H9 (cell line): Measurements from ENCODE around the gene ORC1. TPM values are rescaled to one million over a fixed set of nuclear protein-coding genes. Genes with fewer than 3 reads are reported as not detected.

Experiments
- DNase-seq: peaks from one replicate; pipeline ENCODE4 v3.0.0-alpha.2; 2017
- H2AFZ ChIP-seq: one replicate; pipeline ENCODE4 v1.6.1; 2013; ENCODE audit warnings: mild to moderate bottlenecking, low read length, control low read depth, moderate library complexity
- H2AK5ac ChIP-seq: 2 replicates; pipeline ENCODE4 v1.6.1; 2013; ENCODE audit warnings: low read length, control low read depth, mixed read lengths; ENCODE audit not compliant: insufficient read length
- H2BK120ac ChIP-seq: one replicate; pipeline ENCODE4 v1.6.1; 2013; ENCODE audit warnings: low read depth, mild to moderate bottlenecking, low read length, control low read depth, inconsistent platforms; ENCODE audit not compliant: poor library complexity, severe bottlenecking
- H2BK12ac ChIP-seq: 2 replicates; pipeline ENCODE4 v1.6.1; 2013; ENCODE audit warnings: low read length, control low read depth, mixed read lengths, low read depth; ENCODE audit not compliant: insufficient read length
- H2BK15ac ChIP-seq: 2 replicates; pipeline ENCODE4 v1.6.1; 2013; ENCODE audit warnings: low read depth, low read length, control low read depth
- H2BK20ac ChIP-seq: one replicate; pipeline ENCODE4 v1.6.1; 2013; ENCODE audit warnings: low read depth, mild to moderate bottlenecking, low read length, control low read depth, inconsistent platforms; ENCODE audit not compliant: poor library complexity, severe bottlenecking
- H2BK5ac ChIP-seq: 2 replicates; pipeline ENCODE4 v1.6.1; 2013; ENCODE audit warnings: low read length, control low read depth, mixed read lengths; ENCODE audit not compliant: insufficient read length
- H3K14ac ChIP-seq: 2 replicates; pipeline ENCODE4 v1.6.1; 2013; ENCODE audit warnings: low read length, control low read depth; ENCODE audit not compliant: insufficient read depth
- H3K18ac ChIP-seq: 2 replicates; pipeline ENCODE4 v1.6.1; 2013; ENCODE audit warnings: low read depth, mild to moderate bottlenecking, mixed read lengths, low read length, control low read depth; ENCODE audit not compliant: insufficient read length
- H3K23ac ChIP-seq: 2 replicates; pipeline ENCODE4 v1.6.1; 2013; ENCODE audit warnings: low read length, control low read depth, mixed read lengths, low read depth; ENCODE audit not compliant: insufficient read length
- H3K23me2 ChIP-seq: 2 replicates; pipeline ENCODE4 v1.6.1; 2013; ENCODE audit warnings: low read depth, mild to moderate bottlenecking, mixed read lengths, low read length, control low read depth; ENCODE audit not compliant: insufficient read length, poor library complexity, severe bottlenecking
- H3K27ac ChIP-seq: 2 replicates; pipeline ENCODE4 v1.5.1; 2013; ENCODE audit warnings: low read length, control low read depth, mixed read lengths, low read depth; ENCODE audit not compliant: insufficient read length
- H3K27me3 ChIP-seq: 2 replicates; pipeline ENCODE4 v1.6.1; 2013; ENCODE audit warnings: low read length, control low read depth, inconsistent platforms; ENCODE audit not compliant: insufficient read depth
- H3K4ac ChIP-seq: 2 replicates; pipeline ENCODE4 v1.6.1; 2013; ENCODE audit warnings: low read depth, mild to moderate bottlenecking, control low read depth, inconsistent platforms, low read length, moderate library complexity
- H3K4me1 ChIP-seq: 2 replicates; pipeline ENCODE4 v1.6.1; 2013; ENCODE audit warnings: low read length, control low read depth, inconsistent platforms; ENCODE audit not compliant: insufficient read depth
- H3K4me2 ChIP-seq: 2 replicates; pipeline ENCODE4 v1.6.1; 2013; ENCODE audit warnings: low read length, control low read depth, mixed read lengths; ENCODE audit not compliant: insufficient read length, insufficient read depth
- H3K56ac ChIP-seq: 2 replicates; pipeline ENCODE4 v1.6.1; 2013; ENCODE audit warnings: low read depth, mild to moderate bottlenecking, mixed read lengths, low read length, control low read depth; ENCODE audit not compliant: insufficient read length
- H3K79me1 ChIP-seq: 2 replicates; pipeline ENCODE4 v1.6.1; 2013; ENCODE audit warnings: low read depth, mild to moderate bottlenecking, moderate library complexity, low read length, control low read depth, inconsistent platforms; ENCODE audit not compliant: insufficient read depth, poor library complexity, severe bottlenecking
- H3K79me2 ChIP-seq: 2 replicates; pipeline ENCODE4 v1.6.1; 2013; ENCODE audit warnings: low read length, control low read depth, inconsistent platforms; ENCODE audit not compliant: insufficient read depth
- H3K9ac ChIP-seq: 2 replicates; pipeline ENCODE4 v1.6.1; 2013; ENCODE audit warnings: low read length, control low read depth, mixed read lengths; ENCODE audit not compliant: insufficient read length; ENCODE audit errors: extremely low read depth
- H3K9me3 ChIP-seq: one replicate; pipeline ENCODE4 v1.6.1; 2013; ENCODE audit warnings: low read depth, low read length, inconsistent platforms; ENCODE audit not compliant: control insufficient read depth
- H3T11ph ChIP-seq: one replicate; pipeline ENCODE4 v1.6.1; 2013; ENCODE audit warnings: mild to moderate bottlenecking, low read length, control low read depth, inconsistent platforms
- H4K20me1 ChIP-seq: one replicate; pipeline ENCODE4 v1.6.1; 2013; ENCODE audit not compliant: control insufficient read depth, insufficient read length, insufficient read depth
- H4K5ac ChIP-seq: 2 replicates; pipeline ENCODE4 v1.6.1; 2013; ENCODE audit warnings: low read depth, mild to moderate bottlenecking, mixed read lengths, low read length, control low read depth; ENCODE audit not compliant: insufficient read length
- H4K8ac ChIP-seq: replicated peaks from 2 replicates; pipeline ENCODE4 v1.6.1; 2013; ENCODE audit warnings: low read length, control low read depth, mixed read lengths, low read depth; ENCODE audit not compliant: insufficient read length
- H4K91ac ChIP-seq: 2 replicates; pipeline ENCODE4 v1.6.1; 2013; ENCODE audit warnings: low read depth, mild to moderate bottlenecking, moderate library complexity, mixed read lengths, low read length, control low read depth; ENCODE audit not compliant: insufficient read length
- H3K27ac Mint-ChIP-seq, 3 experiments: 2 replicates in 2 of 3; 3 replicates in 1 of 3; pipeline ENCODE4 v1.8.0; 2020 to 2021; ENCODE audit warnings: mixed read lengths in 3 of 3, mild to moderate bottlenecking in 1 of 3, moderate library complexity in 1 of 3
- H3K27me3 Mint-ChIP-seq: 2 replicates; pipeline ENCODE4 v1.8.0; 2021; ENCODE audit warnings: low read depth, mild to moderate bottlenecking, moderate library complexity, mixed read lengths
- H3K36me3 Mint-ChIP-seq, 3 experiments: 2 replicates in 2 of 3; 3 replicates in 1 of 3; pipeline ENCODE4 v1.8.0; 2020 to 2021; ENCODE audit warnings: low read depth in 3 of 3, mixed read lengths in 3 of 3; ENCODE audit not compliant: insufficient read depth in 1 of 3
- H3K4me1 Mint-ChIP-seq, 2 experiments: 2 replicates each; pipeline ENCODE4 v1.8.0; 2020; ENCODE audit warnings: mixed read lengths in 2 of 2
- H3K4me3 Mint-ChIP-seq, 2 experiments: 2 replicates in 1 of 2; 3 replicates in 1 of 2; pipeline ENCODE4 v1.8.0; 2020 to 2021; ENCODE audit warnings: mild to moderate bottlenecking in 2 of 2, mixed read lengths in 2 of 2, moderate library complexity in 1 of 2
- H3K9me3 Mint-ChIP-seq, 2 experiments: 2 replicates in 1 of 2; 3 replicates in 1 of 2; pipeline ENCODE4 v1.8.0; 2020; ENCODE audit warnings: mild to moderate bottlenecking in 2 of 2, mixed read lengths in 2 of 2, moderate library complexity in 1 of 2
- CTCF ChIP-seq: fragments of 200-600 bp; sonication (generic); conservative IDR thresholded peaks from 3 replicates; pipeline ENCODE4 v1.8.0; 2021; ENCODE audit warnings: antibody characterized with exemption, mild to moderate bottlenecking
- WGBS: extraction: QIAGEN DNeasy Blood & Tissue Kit; methylation state at CpG from one replicate; pipeline ENCODE4 v1.1.7; 2013; ENCODE audit warnings: missing lambda C conversion rate, low lambda C conversion rate, mixed read lengths; ENCODE audit not compliant: insufficient read length; ENCODE audit errors: extremely low coverage; 5-methylcytosine and 5-hydroxymethylcytosine counted together
- total RNA-seq: library from RNA; stranded (reverse); gene quantifications from 2 replicates; pipeline ENCODE4 v1.2.1, GENCODE V29; 2021

Gene ORC1
- total RNA-seq, 1 experiment from 2014 or later: 46.4 TPM

DNA sequence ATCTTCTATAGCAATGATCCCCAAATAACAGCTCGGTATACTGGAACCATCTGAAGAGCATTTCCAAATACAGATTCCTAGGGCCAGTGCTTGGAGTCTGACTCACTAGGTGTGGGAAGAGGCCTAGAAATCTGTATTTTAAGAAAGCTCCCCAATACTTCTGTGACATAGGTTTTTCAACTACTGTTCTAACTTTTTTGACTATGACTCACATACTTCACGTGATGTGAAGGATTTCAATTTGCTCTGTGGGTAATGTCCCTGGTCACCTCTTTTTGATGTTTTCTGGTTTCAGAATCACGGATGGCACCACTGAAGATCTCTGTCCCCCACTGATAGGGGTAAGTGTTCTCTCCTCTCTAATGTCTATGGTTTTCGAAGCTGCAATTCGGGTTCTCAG, 11.0 kb downstream of the ORC1 start:
- H2AFZ ChIP-seq: no peak overlapping the region
- no peaks in the 10 kb centered on the region for H3K9me3 ChIP-seq
- no peak overlapping the region for H3K14ac ChIP-seq
- no peak overlapping the region for H4K5ac ChIP-seq
- H3K27ac ChIP-seq: no peak overlapping the region
- H4K20me1 ChIP-seq: no peaks in the 10 kb centered on the region
- no peaks in the 10 kb centered on the region for H3K4me1 ChIP-seq
- no peak overlapping the region for H2AK5ac ChIP-seq
- H3K79me2 ChIP-seq: no peaks in the 10 kb centered on the region
- no peak overlapping the region for H3K4ac ChIP-seq
- no peak overlapping the region for H2BK20ac ChIP-seq
- no peaks in the 10 kb centered on the region for H3K9me3 Mint-ChIP-seq
- no peaks in the 10 kb centered on the region for H3K79me1 ChIP-seq
- no peak overlapping the region for H3K4me2 ChIP-seq
- no peak overlapping the region for H3T11ph ChIP-seq
- H2BK5ac ChIP-seq: no peak overlapping the region
- H3K27me3 Mint-ChIP-seq: no peaks in the 10 kb centered on the region
- no peak overlapping the region for H3K9ac ChIP-seq
- H3K4me1 Mint-ChIP-seq: no peaks in the 10 kb centered on the region
- no peak overlapping the region for H3K18ac ChIP-seq
- WGBS: no CpG with 5 or more reads among the region's 5 CpGs
- no peak overlapping the region for H3K4me3 Mint-ChIP-seq
- H3K36me3 Mint-ChIP-seq: peaks cover 58 to 90% (median 86%) of the 10 kb centered on the region in 3 experiments; a peak in 6 of 7 replicates
- H4K8ac ChIP-seq: no peak overlapping the region
- no peaks in the 10 kb centered on the region for H3K23me2 ChIP-seq
- no peak overlapping the region for H3K23ac ChIP-seq
- no peak overlapping the region for H2BK15ac ChIP-seq
- H3K56ac ChIP-seq: no peak overlapping the region
- H2BK120ac ChIP-seq: no peak overlapping the region
- H3K27me3 ChIP-seq: no peaks in the 10 kb centered on the region
- no peak overlapping the region for H2BK12ac ChIP-seq
- no peak overlapping the region for H4K91ac ChIP-seq
- no peak for TF ChIP-seq CTCF
- H3K27ac Mint-ChIP-seq: no peak overlapping the region; a peak in 1 of 7 replicates
- no peak for DNase-seq
